Activated CD8-positive, alpha-beta memory T cell treated with anti-CD3 and anti-CD28 coated beads for 1 hour (primary cell): ENCODE data around the gene ZNF487.
"Not testable (repeated sequence)": the region's sequence is repeated elsewhere in the genome, so short reads cannot be mapped to it uniquely, and the experiment has no call there.

ENCODE experiments used
- DNase-seq, 2 donors: peaks; one replicate each; pipeline ENCODE4 v3.0.0-alpha.2; 2020; ENCODE audit warnings: low read depth in 1 of 2; ENCODE audit errors: extremely low read depth in 1 of 2

Gene ZNF487

GRCh38 chr10:43403911-43404703 is 32.8 kb upstream of the ZNF487 start:
- no peak for DNase-seq

GRCh38 chr10:43404704-43405084 is 32.2 kb upstream of the ZNF487 start:
- no peak for DNase-seq

GRCh38 chr10:43407148-43407575 is 29.7 kb upstream of the ZNF487 start:
- DNase-seq = peak in 1 of 2 donors; percentile 32

- peak in 1 of 2 donors; percentile 70 for DNase-seq
Measured at GRCh38 chr10:43407576-43408330, 29.2 kb upstream of the ZNF487 start.

- DNase-seq = no peak
Measured at GRCh38 chr10:43408331-43408709, 28.6 kb upstream of the ZNF487 start.

- peak; percentile 77 to 88 for DNase-seq
Measured at GRCh38 chr10:43408710-43409384, 28.1 kb upstream of the ZNF487 start, which contains the start of gene HNRNPF. TSS of gene HNRNPF (minus strand) at chr10:43409186. CDS start at chr10:43387884, 21,302 bp downstream.

- DNase-seq = peak in 1 of 2 donors; percentile 45
Measured at GRCh38 chr10:43409385-43410109, 27.4 kb upstream of the ZNF487 start.

GRCh38 chr10:43410345-43410744 is 26.6 kb upstream of the ZNF487 start:
- DNase-seq = no peak

GRCh38 chr10:43411536-43411935 is 25.4 kb upstream of the ZNF487 start:
- no peak for DNase-seq

GRCh38 chr10:43415544-43415943 is 21.4 kb upstream of the ZNF487 start:
- no peak for DNase-seq

- no peak for DNase-seq
Measured at GRCh38 chr10:43417950-43418768, 18.8 kb upstream of the ZNF487 start.

- DNase-seq = no peak
Measured at GRCh38 chr10:43419997-43420368, 16.9 kb upstream of the ZNF487 start.

GRCh38 chr10:43420369-43421200 is 16.3 kb upstream of the ZNF487 start:
- peak; percentile 60 to 70 for DNase-seq

- no peak for DNase-seq
Measured at GRCh38 chr10:43421201-43421507, 15.8 kb upstream of the ZNF487 start.

- no peak for DNase-seq
Measured at GRCh38 chr10:43421519-43421918, 15.4 kb upstream of the ZNF487 start.

- not testable (repeated sequence) for DNase-seq
Measured at GRCh38 chr10:43421944-43422343, 15.0 kb upstream of the ZNF487 start.

GRCh38 chr10:43424416-43424815 is 12.5 kb upstream of the ZNF487 start:
- DNase-seq = no peak

GRCh38 chr10:43426476-43426875 is 10.4 kb upstream of the ZNF487 start:
- DNase-seq = not testable (repeated sequence)

- no peak for DNase-seq
Measured at GRCh38 chr10:43427166-43427825, 9.6 kb upstream of the ZNF487 start.
